ENCODE results near the gene ZBTB7C. TPM values are rescaled to one million over a fixed set of nuclear protein-coding genes. Genes with fewer than 3 reads are reported as not detected.

The ZBTB7C gene
- total and polyA plus RNA-seq, 9 of the 15 experiments (the other 6 are each of a cell fraction or from before 2014, with no cell fraction given), result not detected

DNA sequence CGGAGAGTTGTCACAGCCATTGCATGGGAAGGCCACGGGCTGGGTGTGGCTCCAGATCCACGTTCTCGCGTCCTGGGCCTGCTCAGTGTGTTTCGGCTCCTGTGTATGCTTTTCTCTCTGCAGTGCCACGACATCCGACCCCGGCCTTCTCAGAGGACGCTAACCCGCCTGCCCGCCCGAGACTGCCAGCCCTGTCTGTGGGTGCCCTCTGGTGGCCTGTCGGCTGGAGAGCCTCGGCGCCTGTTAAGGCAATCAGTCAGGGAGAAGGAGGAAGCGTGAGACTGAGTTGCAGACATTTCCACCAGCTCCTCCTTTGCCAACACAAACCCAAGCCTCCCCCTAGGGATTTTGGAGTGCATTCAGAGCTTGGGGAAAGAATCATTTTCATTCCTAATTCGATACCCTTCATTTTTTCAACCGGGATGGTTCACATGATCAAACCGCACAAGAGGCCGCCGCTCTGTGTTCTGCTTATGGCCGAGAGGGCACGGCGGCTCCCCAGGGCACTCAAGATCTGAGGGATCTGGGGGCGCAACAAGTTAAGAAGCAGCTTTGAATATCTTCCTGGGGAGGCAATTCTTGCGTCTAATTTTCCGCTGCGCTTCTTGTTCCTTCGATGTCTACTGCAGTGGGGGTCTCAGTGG is 37.5 kb upstream of the ZBTB7C start (continued):
- TF ChIP-seq, protein P1, sequence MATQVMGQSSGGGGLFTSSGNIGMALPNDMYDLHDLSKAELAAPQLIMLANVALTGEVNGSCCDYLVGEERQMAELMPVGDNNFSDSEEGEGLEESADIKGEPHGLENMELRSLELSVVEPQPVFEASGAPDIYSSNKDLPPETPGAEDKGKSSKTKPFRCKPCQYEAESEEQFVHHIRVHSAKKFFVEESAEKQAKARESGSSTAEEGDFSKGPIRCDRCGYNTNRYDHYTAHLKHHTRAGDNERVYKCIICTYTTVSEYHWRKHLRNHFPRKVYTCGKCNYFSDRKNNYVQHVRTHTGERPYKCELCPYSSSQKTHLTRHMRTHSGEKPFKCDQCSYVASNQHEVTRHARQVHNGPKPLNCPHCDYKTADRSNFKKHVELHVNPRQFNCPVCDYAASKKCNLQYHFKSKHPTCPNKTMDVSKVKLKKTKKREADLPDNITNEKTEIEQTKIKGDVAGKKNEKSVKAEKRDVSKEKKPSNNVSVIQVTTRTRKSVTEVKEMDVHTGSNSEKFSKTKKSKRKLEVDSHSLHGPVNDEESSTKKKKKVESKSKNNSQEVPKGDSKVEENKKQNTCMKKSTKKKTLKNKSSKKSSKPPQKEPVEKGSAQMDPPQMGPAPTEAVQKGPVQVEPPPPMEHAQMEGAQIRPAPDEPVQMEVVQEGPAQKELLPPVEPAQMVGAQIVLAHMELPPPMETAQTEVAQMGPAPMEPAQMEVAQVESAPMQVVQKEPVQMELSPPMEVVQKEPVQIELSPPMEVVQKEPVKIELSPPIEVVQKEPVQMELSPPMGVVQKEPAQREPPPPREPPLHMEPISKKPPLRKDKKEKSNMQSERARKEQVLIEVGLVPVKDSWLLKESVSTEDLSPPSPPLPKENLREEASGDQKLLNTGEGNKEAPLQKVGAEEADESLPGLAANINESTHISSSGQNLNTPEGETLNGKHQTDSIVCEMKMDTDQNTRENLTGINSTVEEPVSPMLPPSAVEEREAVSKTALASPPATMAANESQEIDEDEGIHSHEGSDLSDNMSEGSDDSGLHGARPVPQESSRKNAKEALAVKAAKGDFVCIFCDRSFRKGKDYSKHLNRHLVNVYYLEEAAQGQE (IDR thresholded peaks at IDR 0.05; ENCODE audit: borderline replicate concordance), result peak; percentile 66
- TF ChIP-seq, protein P1 (CRISPR knock-in tag; IDR thresholded peaks at IDR 0.05; ENCODE audit: low read depth), result no peak
- 0 out of 2 replicates have a peak, but pooled peaks have one; percentile 19 for TF ChIP-seq XRCC5 (IDR thresholded peaks at IDR 0.05; ENCODE audit: low read depth, low read length)
- no peak for TF ChIP-seq ZNF436 (CRISPR knock-in tag; IDR thresholded peaks at IDR 0.05)
- TF ChIP-seq, protein P2, sequence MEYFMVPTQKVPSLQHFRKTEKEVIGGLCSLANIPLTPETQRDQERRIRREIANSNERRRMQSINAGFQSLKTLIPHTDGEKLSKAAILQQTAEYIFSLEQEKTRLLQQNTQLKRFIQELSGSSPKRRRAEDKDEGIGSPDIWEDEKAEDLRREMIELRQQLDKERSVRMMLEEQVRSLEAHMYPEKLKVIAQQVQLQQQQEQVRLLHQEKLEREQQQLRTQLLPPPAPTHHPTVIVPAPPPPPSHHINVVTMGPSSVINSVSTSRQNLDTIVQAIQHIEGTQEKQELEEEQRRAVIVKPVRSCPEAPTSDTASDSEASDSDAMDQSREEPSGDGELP (CRISPR knock-in tag; IDR thresholded peaks at IDR 0.05; ENCODE audit: borderline replicate concordance), result 0 out of 2 replicates have a peak, but pooled peaks have one; percentile 14

All from K562 (cell line).